ENCODE results near the gene TIAM2.

TIAM2 gene

GRCh38 chr6:155141512-155141911 is 146.4 kb downstream of the TIAM2 start:
- no peak for DNase-seq

- DNase-seq = no peak
Measured at GRCh38 chr6:155142168-155143028, 147.3 kb downstream of the TIAM2 start.

GRCh38 chr6:155143029-155143577 is 148.0 kb downstream of the TIAM2 start:
- DNase-seq = no peak

GRCh38 chr6:155143578-155144106 is 148.5 kb downstream of the TIAM2 start:
- no peak for DNase-seq

- no peak for DNase-seq
Measured at GRCh38 chr6:155146205-155146604, 151.1 kb downstream of the TIAM2 start.

GRCh38 chr6:155147958-155148663 is 153.0 kb downstream of the TIAM2 start:
- no peak for DNase-seq

GRCh38 chr6:155150967-155151671 is 156.0 kb downstream of the TIAM2 start:
- no peak for DNase-seq

- peak; percentile 6 for DNase-seq
Measured at GRCh38 chr6:155152211-155153076, 157.3 kb downstream of the TIAM2 start.

- no peak for DNase-seq
Measured at GRCh38 chr6:155154158-155154830, 159.2 kb downstream of the TIAM2 start.

- DNase-seq = no peak
Measured at GRCh38 chr6:155155787-155156447, 160.8 kb downstream of the TIAM2 start.

GRCh38 chr6:155157101-155157500 is 162.0 kb downstream of the TIAM2 start:
- DNase-seq = no peak

GRCh38 chr6:155158030-155158843 is 163.1 kb downstream of the TIAM2 start:
- no peak for DNase-seq

- DNase-seq = no peak
Measured at GRCh38 chr6:155162682-155163081, 167.6 kb downstream of the TIAM2 start.

GRCh38 chr6:155163601-155164000 is 168.5 kb downstream of the TIAM2 start:
- no peak for DNase-seq

- no peak for DNase-seq
Measured at GRCh38 chr6:155165029-155165710, 170.1 kb downstream of the TIAM2 start.

- DNase-seq = no peak
Measured at GRCh38 chr6:155170519-155170918, 175.4 kb downstream of the TIAM2 start.

GRCh38 chr6:155171109-155171746 is 176.1 kb downstream of the TIAM2 start:
- DNase-seq = no peak

- no peak for DNase-seq
Measured at GRCh38 chr6:155171747-155172449, 176.8 kb downstream of the TIAM2 start.

All from activated gamma-delta T cell (primary cell).